Measurements from ENCODE around the gene KDF1.

KDF1 gene

GRCh38 chr1:26942656-26943055 lies 17.6 kb downstream of the KDF1 start:
- no peak overlapping the region for H3K27ac ChIP-seq
- no peak for TF ChIP-seq CTCF (IDR thresholded peaks at IDR 0.05)

- TF ChIP-seq ZFX (IDR thresholded peaks at IDR 0.05; ENCODE audit: borderline replicate concordance) (no peak), CTCF (IDR thresholded peaks at IDR 0.05) (no peak)
- no peak overlapping the region for H3K27ac ChIP-seq
Observed at GRCh38 chr1:26941311-26941710, 19.0 kb downstream of the KDF1 start.

- H3K27ac ChIP-seq, result no peak overlapping the region
- no peak for TF ChIP-seq ZFX (IDR thresholded peaks at IDR 0.05; ENCODE audit: borderline replicate concordance)
- TF ChIP-seq CTCF (IDR thresholded peaks at IDR 0.05), result no peak
Observed at GRCh38 chr1:26938659-26939025, 21.6 kb downstream of the KDF1 start.

DNA sequence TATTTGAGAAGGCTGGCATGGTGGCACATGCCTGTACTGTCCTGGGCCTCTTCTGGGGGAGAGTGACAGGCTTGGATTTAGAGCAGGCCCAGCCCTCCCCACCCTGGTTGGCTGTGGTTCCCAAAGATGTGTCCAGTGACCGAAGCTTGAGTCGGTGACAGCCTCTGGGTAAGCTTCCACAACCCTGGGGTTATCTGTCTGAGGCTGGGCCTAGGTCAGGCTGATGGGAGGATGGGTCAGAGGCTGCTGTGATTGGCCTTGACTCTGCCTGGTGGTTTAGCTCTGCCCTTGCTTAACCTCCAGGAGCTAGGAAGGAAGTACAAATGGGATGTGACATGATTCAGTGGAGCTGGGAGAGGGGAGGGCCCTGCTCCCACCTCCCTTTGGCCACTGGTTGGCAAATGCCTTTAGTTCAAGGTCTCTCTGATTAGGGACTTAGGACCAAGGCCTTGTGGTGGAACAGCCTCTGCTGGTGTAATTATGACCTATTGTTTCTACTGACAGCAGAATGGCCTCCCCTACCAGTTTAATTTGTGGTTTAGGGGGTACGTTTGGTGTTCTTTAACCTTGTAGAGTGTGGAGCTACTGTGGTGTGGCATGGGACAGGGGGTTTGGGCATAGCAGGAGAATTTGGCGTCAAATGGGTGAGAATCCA lies 22.1 kb downstream of the KDF1 start:
- no peak overlapping the region for H3K27ac ChIP-seq
- TF ChIP-seq ZFX (IDR thresholded peaks at IDR 0.05; ENCODE audit: borderline replicate concordance) (no peak), CTCF (IDR thresholded peaks at IDR 0.05) (no peak)

DNA sequence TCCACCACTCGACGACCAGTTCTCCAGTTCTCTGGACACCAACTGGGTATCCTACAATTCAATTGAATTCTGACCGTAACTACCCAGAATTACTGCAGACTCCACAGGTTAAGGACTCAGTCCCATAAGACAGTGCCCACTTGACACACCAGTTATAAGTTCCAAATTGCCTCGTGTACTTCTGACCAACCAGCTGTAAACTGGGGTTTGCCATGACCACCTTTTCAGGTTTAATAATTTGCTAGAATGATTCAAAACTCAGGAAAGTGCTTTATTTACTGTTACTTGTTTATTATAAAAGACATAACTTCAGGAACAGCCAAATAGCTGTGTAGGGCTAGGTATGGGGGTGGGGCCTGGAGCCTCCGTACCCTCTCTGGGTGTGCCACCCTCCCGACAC lies 23.4 kb downstream of the KDF1 start:
- no peak for TF ChIP-seq CTCF (IDR thresholded peaks at IDR 0.05)
- TF ChIP-seq ZFX (IDR thresholded peaks at IDR 0.05; ENCODE audit: borderline replicate concordance), result no peak
- H3K27ac ChIP-seq, result no peak overlapping the region

DNA sequence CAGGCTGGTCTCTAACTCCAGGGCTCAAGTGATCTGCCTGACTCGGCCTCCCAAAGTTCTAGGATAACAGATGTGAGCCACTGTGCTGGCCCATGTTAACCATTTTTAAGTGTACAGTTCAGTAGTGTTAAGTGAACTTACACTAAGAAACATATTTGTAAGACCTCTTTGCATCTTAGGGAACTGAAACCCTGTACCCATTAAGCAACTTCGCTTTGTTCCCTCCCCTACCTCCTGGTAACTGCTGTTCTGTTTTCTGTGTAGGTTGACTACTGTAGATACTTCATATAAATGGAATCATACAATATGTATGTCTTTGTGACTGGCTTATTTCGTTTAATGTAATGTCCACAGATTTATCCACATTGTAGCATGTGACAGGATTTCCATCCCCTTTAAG lies 27.7 kb downstream of the KDF1 start:
- no peak for TF ChIP-seq CTCF (IDR thresholded peaks at IDR 0.05)
- no peak for TF ChIP-seq ZFX (IDR thresholded peaks at IDR 0.05; ENCODE audit: borderline replicate concordance)
- no peak overlapping the region for H3K27ac ChIP-seq

DNA sequence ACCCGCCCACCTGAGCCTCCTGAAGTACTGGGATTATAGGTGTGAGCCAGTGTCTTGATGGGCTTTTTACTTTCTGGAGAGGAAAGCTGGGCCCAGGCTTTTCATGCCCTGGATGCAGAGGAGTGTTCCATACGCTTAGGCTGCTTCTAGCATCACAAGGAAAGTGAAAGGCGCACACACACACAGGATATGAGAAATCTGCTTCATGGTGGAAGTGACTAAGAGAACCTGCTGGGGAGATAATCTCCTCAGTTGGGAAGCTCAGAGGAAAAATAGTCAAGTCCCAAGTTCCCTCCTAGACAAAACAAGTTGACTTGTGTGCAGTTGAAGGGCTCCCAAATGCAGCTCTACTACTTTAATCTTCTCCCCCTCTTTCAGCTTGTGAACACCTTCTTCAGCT lies 36.6 kb downstream of the KDF1 start:
- H3K27ac ChIP-seq, result no peak overlapping the region
- no peak for TF ChIP-seq ZFX (IDR thresholded peaks at IDR 0.05; ENCODE audit: borderline replicate concordance)
- TF ChIP-seq CTCF (IDR thresholded peaks at IDR 0.05), result no peak

Measured in 22Rv1 (cell line).